ENCODE data around the gene POU3F2. TPM values are rescaled to one million over a fixed set of nuclear protein-coding genes. Genes with fewer than 3 reads are reported as not detected.

The POU3F2 gene
- total RNA-seq, 3 donors from 2014 or later (not counting 1 experiment from before 2014, with no cell fraction given), result not detected

DNA sequence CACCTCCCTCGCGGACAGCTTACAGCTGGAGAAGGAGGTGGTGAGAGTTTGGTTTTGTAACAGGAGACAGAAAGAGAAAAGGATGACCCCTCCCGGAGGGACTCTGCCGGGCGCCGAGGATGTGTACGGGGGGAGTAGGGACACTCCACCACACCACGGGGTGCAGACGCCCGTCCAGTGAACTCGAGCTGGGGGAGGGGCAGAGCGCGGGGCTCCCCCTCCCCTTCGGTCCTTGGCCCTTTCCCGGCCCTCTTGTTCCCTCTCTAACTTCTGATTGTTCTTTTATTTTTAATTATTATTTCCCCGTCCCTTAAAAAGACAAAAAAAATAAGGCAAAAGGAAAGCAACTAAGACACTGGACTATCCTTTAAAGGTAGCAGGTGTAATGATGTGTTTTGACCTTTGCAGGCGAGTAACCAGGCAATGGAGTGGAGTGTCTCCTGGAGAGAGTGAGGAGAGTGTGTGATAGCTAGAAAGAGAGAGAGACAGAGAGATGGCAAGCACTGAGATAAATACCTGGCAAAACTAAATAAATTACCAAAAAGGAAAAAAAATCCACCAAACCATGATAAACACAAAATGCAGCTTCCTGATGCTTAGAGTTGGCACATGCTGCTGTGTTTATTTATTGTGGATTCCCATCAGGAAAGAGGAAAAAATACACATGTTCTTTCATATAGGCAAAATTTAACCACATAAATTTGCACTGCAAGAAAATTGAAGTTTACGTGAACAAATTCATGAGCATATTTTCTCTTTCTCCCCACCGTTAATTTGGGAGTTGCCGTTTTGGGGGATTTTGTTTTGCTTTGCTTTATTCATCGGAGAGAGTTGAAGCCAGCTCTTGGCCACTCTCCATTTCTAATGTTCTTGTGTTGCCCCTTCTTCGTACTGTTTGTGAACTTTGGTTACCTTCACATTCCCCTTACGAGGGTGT is 1.9 kb downstream of the POU3F2 start:
- intact Hi-C loops (cut with micrococcal nuclease), result no loop called here
- 6% methylated on average over 19 of the region's 23 CpGs for whole genome bisulfite sequencing (ENCODE audit: insufficient coverage)
- peaks cover 6% of the 10 kb centered on the region for H3K36me3 Mint-ChIP-seq

DNA sequence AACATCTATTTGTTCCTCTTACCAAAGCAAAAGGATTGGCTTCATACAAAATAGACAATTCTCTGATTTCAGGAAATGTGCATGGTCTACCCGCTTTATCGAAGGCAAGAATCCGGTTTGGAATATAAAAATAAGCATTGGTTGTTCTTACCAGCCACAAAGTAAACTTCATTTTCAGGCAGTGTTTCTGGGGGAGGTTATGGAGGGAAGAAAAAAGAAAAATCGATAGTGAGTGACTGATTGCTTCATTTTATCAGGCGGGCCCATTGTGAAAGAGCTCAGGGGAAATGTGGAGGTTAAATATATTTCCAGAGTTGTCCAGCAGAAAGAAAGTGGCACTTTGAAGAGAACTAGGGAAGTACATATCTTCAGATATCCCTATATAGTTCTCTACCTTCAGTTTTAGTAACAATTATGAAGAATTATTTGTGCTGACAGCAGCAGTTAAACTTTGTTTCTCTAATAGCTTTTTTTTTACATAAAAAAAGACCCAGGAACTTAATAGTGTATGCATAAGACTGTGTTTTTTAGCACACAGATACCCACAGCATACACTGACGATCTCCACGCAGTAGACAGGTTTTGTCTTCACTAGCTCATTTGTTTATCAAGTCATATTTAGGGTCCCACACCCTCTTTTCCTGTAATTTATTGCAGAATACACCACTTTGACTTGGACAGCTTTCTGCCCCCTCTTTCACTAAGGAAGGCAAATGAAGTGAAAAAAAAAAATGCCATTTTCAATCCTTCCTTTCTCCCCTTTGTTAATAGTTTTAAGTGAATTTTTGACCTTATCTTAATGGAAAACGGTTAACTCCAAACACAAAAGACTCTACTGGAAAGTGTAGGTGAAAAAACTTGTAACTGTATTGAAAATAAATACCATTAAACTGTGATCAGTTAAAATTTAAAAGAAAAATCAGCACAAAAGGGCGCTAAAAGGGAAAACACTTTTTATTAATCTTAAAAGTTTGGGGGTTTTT is 2.9 kb downstream of the POU3F2 start:
- ATAC-seq (no peak), DNase-seq (no peak)
- H3K36me3 ChIP-seq (ENCODE audit: control insufficient read depth, insufficient read depth, low read length), result no peaks in the 10 kb centered on the region
- H3K27ac ChIP-seq (ENCODE audit: low read length), result no peak overlapping the region
- H3K36me3 Mint-ChIP-seq, result peaks cover 6% of the 10 kb centered on the region
- no peak overlapping the region for H3K27ac Mint-ChIP-seq
- intact Hi-C loops (cut with micrococcal nuclease), result no loop called here
- H3K27me3 Mint-ChIP-seq (ENCODE audit: low read depth in 2 of 2), result peaks cover 69 to 84% of the 10 kb centered on the region in 2 donors
- no peak overlapping the region for H3K4me3 ChIP-seq (ENCODE audit: low read length)
- TF ChIP-seq, protein P1, sequence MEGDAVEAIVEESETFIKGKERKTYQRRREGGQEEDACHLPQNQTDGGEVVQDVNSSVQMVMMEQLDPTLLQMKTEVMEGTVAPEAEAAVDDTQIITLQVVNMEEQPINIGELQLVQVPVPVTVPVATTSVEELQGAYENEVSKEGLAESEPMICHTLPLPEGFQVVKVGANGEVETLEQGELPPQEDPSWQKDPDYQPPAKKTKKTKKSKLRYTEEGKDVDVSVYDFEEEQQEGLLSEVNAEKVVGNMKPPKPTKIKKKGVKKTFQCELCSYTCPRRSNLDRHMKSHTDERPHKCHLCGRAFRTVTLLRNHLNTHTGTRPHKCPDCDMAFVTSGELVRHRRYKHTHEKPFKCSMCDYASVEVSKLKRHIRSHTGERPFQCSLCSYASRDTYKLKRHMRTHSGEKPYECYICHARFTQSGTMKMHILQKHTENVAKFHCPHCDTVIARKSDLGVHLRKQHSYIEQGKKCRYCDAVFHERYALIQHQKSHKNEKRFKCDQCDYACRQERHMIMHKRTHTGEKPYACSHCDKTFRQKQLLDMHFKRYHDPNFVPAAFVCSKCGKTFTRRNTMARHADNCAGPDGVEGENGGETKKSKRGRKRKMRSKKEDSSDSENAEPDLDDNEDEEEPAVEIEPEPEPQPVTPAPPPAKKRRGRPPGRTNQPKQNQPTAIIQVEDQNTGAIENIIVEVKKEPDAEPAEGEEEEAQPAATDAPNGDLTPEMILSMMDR (IDR thresholded peaks at IDR 0.05), result no peak
- peaks cover 25 to 33% of the 10 kb centered on the region in 2 donors for H3K4me1 Mint-ChIP-seq
- WGBS (ENCODE audit: insufficient coverage), result 20% methylated on average over 7 of the region's 9 CpGs
- peaks cover 35% of the 10 kb centered on the region for H3K4me1 ChIP-seq (ENCODE audit: control insufficient read depth, insufficient read depth, low read length)
- peak overlapping the region; percentile 59 for H3K4me3 Mint-ChIP-seq
- no peaks in the 10 kb centered on the region for H3K9me3 ChIP-seq (ENCODE audit: control insufficient read depth, insufficient read depth, low read length)
- H3K27me3 ChIP-seq (ENCODE audit: control insufficient read depth, insufficient read depth, low read length), result peaks cover 71% of the 10 kb centered on the region
- H3K9me3 Mint-ChIP-seq, result no peaks in the 10 kb centered on the region

More for the DNA sequence above, 1.9 kb downstream of the POU3F2 start:
- H3K4me3 ChIP-seq (ENCODE audit: low read length), result no peak overlapping the region
- H3K27ac ChIP-seq (ENCODE audit: low read length), result no peak overlapping the region
- no peaks in the 10 kb centered on the region for H3K9me3 Mint-ChIP-seq
- H3K4me1 Mint-ChIP-seq, result peaks cover 27 to 42% of the 10 kb centered on the region in 2 donors
- H3K27me3 Mint-ChIP-seq (ENCODE audit: low read depth in 2 of 2), result peaks cover 65 to 77% of the 10 kb centered on the region in 2 donors
- peaks cover 44% of the 10 kb centered on the region for H3K4me1 ChIP-seq (ENCODE audit: control insufficient read depth, insufficient read depth, low read length)
- DNase-seq (no peak), ATAC-seq (no peak)
- peak overlapping the region; percentile 60 for H3K4me3 Mint-ChIP-seq
- H3K36me3 ChIP-seq (ENCODE audit: control insufficient read depth, insufficient read depth, low read length), result no peaks in the 10 kb centered on the region
- TF ChIP-seq, protein P1 (IDR thresholded peaks at IDR 0.05), result no peak
- H3K27ac Mint-ChIP-seq, result no peak overlapping the region
- peaks cover 71% of the 10 kb centered on the region for H3K27me3 ChIP-seq (ENCODE audit: control insufficient read depth, insufficient read depth, low read length)
- no peaks in the 10 kb centered on the region for H3K9me3 ChIP-seq (ENCODE audit: control insufficient read depth, insufficient read depth, low read length)

DNA sequence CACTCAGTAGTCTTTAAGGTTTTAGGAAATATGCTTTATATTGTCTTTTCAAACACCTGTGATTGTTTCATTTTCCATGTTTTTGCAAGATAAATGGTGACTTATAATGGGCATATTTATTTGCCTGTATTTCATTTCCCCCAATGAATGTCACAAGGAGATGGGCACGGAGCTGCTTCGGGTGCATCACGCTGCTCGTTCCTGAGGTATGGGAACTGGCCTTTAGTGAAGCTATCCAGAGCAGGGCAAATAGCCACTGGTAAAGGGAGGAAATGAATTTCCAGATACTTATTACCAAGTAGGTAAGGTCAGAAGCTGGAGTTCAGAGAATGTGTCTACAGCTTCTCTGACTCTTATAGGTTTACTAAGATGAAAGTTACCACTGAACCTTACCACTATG is 3.7 kb downstream of the POU3F2 start:
- Mint-ChIP-seq H3K4me3 (no peak overlapping the region), H3K36me3 (peaks cover 6% of the 10 kb centered on the region), H3K9me3 (no peaks in the 10 kb centered on the region), H3K27me3 (ENCODE audit: low read depth in 2 of 2) (peaks cover 69 to 84% of the 10 kb centered on the region in 2 donors), H3K27ac (no peak overlapping the region), H3K4me1 (peaks cover 18 to 25% of the 10 kb centered on the region in 2 donors)
- Histone ChIP-seq H3K9me3 (ENCODE audit: control insufficient read depth, insufficient read depth, low read length) (no peaks in the 10 kb centered on the region), H3K4me3 (ENCODE audit: low read length) (no peak overlapping the region), H3K27ac (ENCODE audit: low read length) (no peak overlapping the region), H3K27me3 (ENCODE audit: control insufficient read depth, insufficient read depth, low read length) (peaks cover 74% of the 10 kb centered on the region), H3K4me1 (ENCODE audit: control insufficient read depth, insufficient read depth, low read length) (peaks cover 28% of the 10 kb centered on the region), H3K36me3 (ENCODE audit: control insufficient read depth, insufficient read depth, low read length) (no peaks in the 10 kb centered on the region)
- DNase-seq (no peak), ATAC-seq (no peak)
- WGBS (ENCODE audit: insufficient coverage), result 12% methylated on average over 4 of the region's 4 CpGs
- TF ChIP-seq, protein P1 (IDR thresholded peaks at IDR 0.05), result no peak
- intact Hi-C loops (cut with micrococcal nuclease), result no loop called here
